Epithelial cell of proximal tubule (primary cell): ENCODE data around the gene ANKRD16. TPM values are rescaled to one million over a fixed set of nuclear protein-coding genes. Genes with fewer than 3 reads are reported as not detected.
"Not testable (repeated sequence)": the region's sequence is repeated elsewhere in the genome, so short reads cannot be mapped to it uniquely, and the experiment has no call there.

ENCODE experiments used
- DNase-seq: peaks from one replicate; pipeline ENCODE4 v3.0.0-alpha.2; 2011; ENCODE audit warnings: low read depth
- H3K4me3 ChIP-seq: 2 replicates; pipeline ENCODE4 v1.5.1; 2011; ENCODE audit warnings: low read depth, mild to moderate bottlenecking, low read length
- CTCF ChIP-seq: conservative IDR thresholded peaks from 2 replicates; pipeline ENCODE4 v1.5.1; 2012; ENCODE audit warnings: low read depth, mild to moderate bottlenecking, low read length
- total RNA-seq: library from RNA; depleted of rRNA; stranded (reverse); fragments of >200 nt; gene quantifications from 2 replicates; pipeline ENCODE4 v1.2.3, GENCODE V29; 2015

ANKRD16 gene
- total RNA-seq, 1 donor from 2014 or later, result 3.7 TPM

GRCh38 chr10:5885619-5886018, 4.1 kb downstream of the ANKRD16 start:
- H3K4me3 ChIP-seq, result no peak overlapping the region
- TF ChIP-seq CTCF, result no peak
- DNase-seq, result no peak

- no peak overlapping the region for H3K4me3 ChIP-seq
- TF ChIP-seq CTCF, result no peak
- DNase-seq, result no peak
These were observed 6.7 kb downstream of the ANKRD16 start for GRCh38 chr10:5882961-5883360.

- DNase-seq, result not testable (repeated sequence)
These were observed 12.7 kb downstream of the ANKRD16 start for GRCh38 chr10:5877041-5877440.

GRCh38 chr10:5876181-5876768, 13.4 kb downstream of the ANKRD16 start:
- no peak overlapping the region for H3K4me3 ChIP-seq
- no peak for TF ChIP-seq CTCF
- no peak for DNase-seq

More at GRCh38 chr10:5877041-5877440, 12.7 kb downstream of the ANKRD16 start:
- H3K4me3 ChIP-seq, result not testable (repeated sequence)

- DNase-seq, result peak; percentile 30
- TF ChIP-seq CTCF, result peak; percentile 70
- no peak overlapping the region for H3K4me3 ChIP-seq
These were observed 16.1 kb downstream of the ANKRD16 start for GRCh38 chr10:5873515-5873995.

GRCh38 chr10:5871596-5871995, 18.1 kb downstream of the ANKRD16 start:
- DNase-seq, result no peak
- H3K4me3 ChIP-seq, result no peak overlapping the region
- no peak for TF ChIP-seq CTCF

GRCh38 chr10:5869156-5869555, 20.5 kb downstream of the ANKRD16 start:
- TF ChIP-seq CTCF, result no peak
- no peak for DNase-seq
- no peak overlapping the region for H3K4me3 ChIP-seq

- DNase-seq, H3K4me3 ChIP-seq: not testable (repeated sequence)
These were observed 21.3 kb downstream of the ANKRD16 start for GRCh38 chr10:5868383-5868782.

- DNase-seq, H3K4me3 ChIP-seq: not testable (repeated sequence)
These were observed 22.5 kb downstream of the ANKRD16 start for GRCh38 chr10:5867091-5867615.

- DNase-seq, H3K4me3 ChIP-seq: not testable (repeated sequence)
These were observed 23.1 kb downstream of the ANKRD16 start for GRCh38 chr10:5866451-5867081.

GRCh38 chr10:5862981-5863685, 26.6 kb downstream of the ANKRD16 start:
- not testable (repeated sequence) for DNase-seq, H3K4me3 ChIP-seq
